Limb (tissue), 2 donors: Measurements from ENCODE around the gene SERPINA9.
"Not testable (repeated sequence)": the region's sequence is repeated elsewhere in the genome, so short reads cannot be mapped to it uniquely, and the experiment has no call there.

Experiments
- DNase-seq, 2 donors: peaks; one replicate each; pipeline ENCODE4 v3.0.0-alpha.2; 2016; ENCODE audit errors: extremely low spot score in 2 of 2

The SERPINA9 gene

GRCh38 chr14:94485944-94486841 lies 10.2 kb upstream of the SERPINA9 start:
- peak; percentile 62 to 83 for DNase-seq

GRCh38 chr14:94484481-94484880 lies 8.5 kb upstream of the SERPINA9 start:
- DNase-seq: no peak

- no peak for DNase-seq
These were observed 7.8 kb upstream of the SERPINA9 start for GRCh38 chr14:94483729-94484275.

GRCh38 chr14:94483071-94483451 lies 7.1 kb upstream of the SERPINA9 start:
- DNase-seq: no peak

- not testable (repeated sequence) for DNase-seq
These were observed 6.4 kb upstream of the SERPINA9 start for GRCh38 chr14:94482132-94483070.

GRCh38 chr14:94481468-94482131 lies 5.6 kb upstream of the SERPINA9 start:
- DNase-seq: no peak

- no peak for DNase-seq
These were observed 4.8 kb upstream of the SERPINA9 start for GRCh38 chr14:94480809-94481208.

GRCh38 chr14:94478420-94478819 lies 2.4 kb upstream of the SERPINA9 start:
- no peak for DNase-seq

- DNase-seq: no peak
These were observed 1.4 kb downstream of the SERPINA9 start for GRCh38 chr14:94474581-94475031.

- no peak for DNase-seq
These were observed 2.2 kb downstream of the SERPINA9 start for GRCh38 chr14:94473666-94474410.

GRCh38 chr14:94472842-94473241 lies 3.2 kb downstream of the SERPINA9 start:
- no peak for DNase-seq

GRCh38 chr14:94471045-94471444 lies 5.0 kb downstream of the SERPINA9 start:
- no peak for DNase-seq

GRCh38 chr14:94470311-94470710 lies 5.7 kb downstream of the SERPINA9 start:
- DNase-seq: no peak

GRCh38 chr14:94469261-94469660 lies 6.7 kb downstream of the SERPINA9 start:
- no peak for DNase-seq

GRCh38 chr14:94467728-94468520 lies 8.1 kb downstream of the SERPINA9 start:
- DNase-seq: no peak

GRCh38 chr14:94466706-94467370 lies 9.2 kb downstream of the SERPINA9 start:
- DNase-seq: no peak

- DNase-seq: no peak
These were observed 11.0 kb downstream of the SERPINA9 start for GRCh38 chr14:94465042-94465441.

GRCh38 chr14:94464290-94464689 lies 11.7 kb downstream of the SERPINA9 start:
- no peak for DNase-seq
